GM10248 (cell line): ENCODE data around the gene CD37.
"Not testable (repeated sequence)": the region's sequence is repeated elsewhere in the genome, so short reads cannot be mapped to it uniquely, and the experiment has no call there.

Source experiments
- CTCF ChIA-PET: fragments of 300-600 bp; sonication (Branson Sonifier 250); formaldehyde crosslinking; extraction: SDS; loops from one replicate; lab custom pipeline; 2021; ENCODE audit warnings: antibody characterized with exemption; lab: Yijun Ruan, JAX
- POLR2A ChIA-PET: fragments of 350-650 bp; sonication (Branson Sonifier 250); formaldehyde crosslinking; extraction: SDS; loops from one replicate; lab custom pipeline; 2020; ENCODE audit warnings: antibody characterized with exemption; lab: Yijun Ruan, JAX
- DNase-seq: peaks from one replicate; pipeline ENCODE4 v3.0.0; 2012; ENCODE audit errors: extremely low spot score
- CTCF ChIP-seq: IDR thresholded peaks from 2 replicates; pipeline ENCODE4 v1.5.1; 2012; ENCODE audit warnings: mild to moderate bottlenecking, low read depth; ENCODE audit errors: extremely low read depth, missing control alignments, control extremely low read depth

CD37 gene

GRCh38 chr19:49335071-49335783, at the start of gene CD37:
CD37 (plus strand) TSS chr19:49335406; CDS start chr19:49335541, 135 bp downstream.
- CTCF ChIA-PET, result interaction anchor here (1.6 to 2.1 kb wide), 4 partner anchors 16 to 56 kb away, joined by 3 to 12 read pairs (median 6); no protein-coding TSS in a partner anchor
- peak; percentile 78 for DNase-seq
- POLR2A ChIA-PET, result no interaction called here
- TF ChIP-seq CTCF, result no peak

- no peak for DNase-seq
- ChIA-PET POLR2A (no interaction called here), CTCF (no interaction called here)
- no peak for TF ChIP-seq CTCF
Measured at GRCh38 chr19:49287141-49287770, 48.0 kb upstream of the CD37 start.

- POLR2A ChIA-PET, DNase-seq: not testable (repeated sequence)
- CTCF ChIA-PET, result interaction anchor here (2.2 kb wide), 1 partner anchor 13 kb away, joined by 12 read pairs; no protein-coding TSS in a partner anchor
Measured at GRCh38 chr19:49288205-49288604, 47.0 kb upstream of the CD37 start.

- POLR2A ChIA-PET, DNase-seq: not testable (repeated sequence)
- CTCF ChIA-PET, result interaction anchor here (0.7 to 2.2 kb wide), 3 partner anchors 10 to 181 kb away, joined by 3 to 12 read pairs (median 3); no protein-coding TSS in a partner anchor
Measured at GRCh38 chr19:49289286-49289685, 45.9 kb upstream of the CD37 start.

GRCh38 chr19:49290517-49290916, 44.7 kb upstream of the CD37 start:
- POLR2A ChIA-PET, result no interaction called here
- DNase-seq, result no peak
- CTCF ChIA-PET, result interaction anchor here (2.2 kb wide), 1 partner anchor 11 kb away, joined by 12 read pairs; no protein-coding TSS in a partner anchor
- no peak for TF ChIP-seq CTCF

- no peak for TF ChIP-seq CTCF
- ChIA-PET POLR2A (no interaction called here), CTCF (interaction anchor here (1.0 to 1.4 kb wide), 2 partner anchors 14 to 37 kb away, joined by 4 read pairs; no protein-coding TSS in a partner anchor)
- no peak for DNase-seq
Measured at GRCh38 chr19:49294401-49294800, 40.8 kb upstream of the CD37 start.

- POLR2A ChIA-PET, result no interaction called here
- DNase-seq, result no peak
- CTCF ChIA-PET, result interaction anchor here (1.3 to 1.4 kb wide), 2 partner anchors 10 to 13 kb away, joined by 3 to 4 read pairs; no protein-coding TSS in a partner anchor
- no peak for TF ChIP-seq CTCF
Measured at GRCh38 chr19:49295208-49295880, 39.9 kb upstream of the CD37 start.
